HS-5 (cell line): ENCODE measurements around the gene MRRF.
A peak's percentile ranks its signal among the peaks of the same experiment; 100 is the strongest.

ENCODE experiments used
- DNase-seq: peaks from one replicate; pipeline ENCODE4 v3.0.0-alpha.2; 2012; ENCODE audit warnings: low read depth

The MRRF gene

DNA sequence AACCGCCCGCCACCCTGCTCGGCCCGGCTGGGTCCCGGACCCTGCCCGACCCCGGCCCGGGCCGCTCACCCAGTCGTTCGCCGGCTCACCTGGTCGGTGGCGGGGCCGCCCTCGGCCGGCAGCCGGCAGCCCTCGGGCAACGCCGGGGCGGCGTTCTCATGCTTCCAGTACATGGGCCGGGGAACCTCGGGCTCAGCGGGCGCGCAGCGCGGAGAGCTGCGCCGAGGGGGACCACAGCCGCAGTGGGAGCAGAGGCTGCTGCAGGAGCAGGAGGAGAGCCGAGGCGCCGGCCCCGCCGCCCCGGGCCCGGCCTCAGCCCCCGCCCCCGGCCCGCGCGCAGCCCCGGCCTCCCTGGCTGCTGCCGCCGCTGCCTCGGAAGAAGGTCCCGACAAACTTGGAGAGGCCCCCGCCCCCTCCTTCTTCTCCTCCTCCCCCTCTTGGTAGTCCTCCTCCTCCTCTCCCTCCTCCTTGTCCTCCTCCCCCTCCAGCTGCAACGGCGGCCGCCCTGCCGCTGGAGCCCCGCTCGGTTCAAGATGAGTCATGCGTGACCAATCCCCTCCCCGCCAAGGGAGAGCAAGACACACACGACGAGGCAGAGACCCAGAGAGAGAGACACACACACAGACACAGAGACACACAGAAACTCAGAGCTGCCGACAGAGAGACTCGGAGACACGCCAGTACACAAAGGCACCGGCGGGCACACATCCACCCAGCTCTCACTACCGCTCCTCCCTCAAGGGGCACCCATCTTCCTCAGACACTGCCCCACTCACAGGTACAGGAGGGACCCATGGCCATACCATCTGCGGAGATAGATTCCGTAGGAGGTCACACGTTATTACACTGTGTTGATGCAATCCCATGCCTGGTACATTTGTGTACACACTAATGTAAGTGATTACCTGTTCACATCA, 35.9 kb upstream of the MRRF start, which contains the start of gene LHX6:
Gene LHX6, minus strand, starts transcription at position 390 of the 917 bp plus-strand sequence. Its CDS starts 217 bp downstream, at position 173.
- no peak for DNase-seq

DNA sequence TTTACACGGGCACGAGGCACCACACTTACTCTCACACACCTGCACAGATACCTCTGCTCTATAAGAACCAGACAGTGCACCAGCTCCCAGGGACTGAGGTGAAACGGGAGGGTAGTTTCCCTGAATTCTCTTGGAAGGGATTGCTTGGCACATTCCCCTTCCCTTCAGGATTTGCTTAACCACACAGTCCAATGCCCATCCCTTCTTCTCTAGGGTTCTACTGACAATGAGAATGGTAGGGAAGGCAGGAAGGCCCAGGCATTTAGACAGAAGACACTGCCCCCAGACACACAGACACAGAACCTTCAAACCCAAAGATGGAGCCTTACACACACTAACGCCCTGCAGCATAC, 35.2 kb upstream of the MRRF start:
- DNase-seq = no peak

DNA sequence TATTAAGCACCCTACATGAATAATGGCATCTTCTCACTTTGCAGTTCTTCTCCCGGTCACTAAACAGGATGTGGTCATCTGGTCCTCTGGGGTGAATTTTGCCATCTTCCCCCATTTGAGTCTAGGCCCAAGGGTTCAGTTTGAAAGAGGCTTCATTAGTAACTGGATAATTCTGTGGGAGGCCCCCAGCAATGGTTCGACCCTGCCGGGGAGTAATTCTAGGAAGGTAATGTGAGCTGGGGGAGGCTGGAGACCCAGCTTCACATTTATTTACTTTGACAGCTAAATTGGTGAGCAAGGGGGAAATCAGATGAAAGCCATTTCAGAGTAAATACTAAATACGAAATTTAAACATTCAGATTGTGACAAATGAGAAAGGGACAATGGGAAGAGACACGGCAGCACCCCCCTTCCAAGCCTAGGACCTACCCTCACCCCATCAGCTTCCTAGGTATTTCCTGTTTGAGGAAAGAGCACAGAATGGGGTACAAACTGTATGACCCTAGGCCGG, 31.8 kb upstream of the MRRF start:
- no peak for DNase-seq

DNA sequence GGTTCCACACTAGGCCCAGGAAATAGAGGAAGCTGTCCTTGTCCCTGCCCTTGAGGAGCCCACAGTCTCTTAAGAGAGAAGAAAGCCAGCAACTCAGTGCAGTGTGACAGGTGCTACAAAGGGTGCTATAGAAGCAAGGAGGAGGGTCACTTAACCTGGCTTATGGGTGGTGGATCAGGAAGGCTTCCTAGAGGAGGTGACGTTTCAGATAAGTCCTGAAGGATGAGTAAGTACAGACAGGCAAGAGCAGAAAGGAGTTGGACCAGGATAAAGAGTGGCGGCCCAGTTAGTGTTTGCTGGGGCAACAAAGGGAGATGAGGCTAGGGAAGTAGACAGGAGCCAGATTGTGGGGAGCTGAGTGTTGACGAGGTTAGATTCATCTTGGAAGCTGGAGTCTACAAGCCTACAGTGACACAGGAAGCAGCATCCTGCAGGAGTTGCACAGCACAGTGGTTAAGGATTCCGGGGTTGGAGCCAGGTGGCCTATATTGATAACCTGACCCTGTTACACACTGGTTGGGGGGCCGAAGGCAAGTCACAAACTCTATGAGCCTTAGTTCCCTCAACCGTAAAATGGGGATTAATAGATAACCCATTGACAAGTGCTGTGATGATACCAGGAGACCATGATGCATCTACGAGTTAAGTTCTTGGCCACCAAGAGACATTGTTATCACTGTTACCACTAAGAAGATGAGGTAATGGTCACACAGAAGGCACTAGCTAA, 30.5 kb upstream of the MRRF start:
- DNase-seq = no peak

DNA sequence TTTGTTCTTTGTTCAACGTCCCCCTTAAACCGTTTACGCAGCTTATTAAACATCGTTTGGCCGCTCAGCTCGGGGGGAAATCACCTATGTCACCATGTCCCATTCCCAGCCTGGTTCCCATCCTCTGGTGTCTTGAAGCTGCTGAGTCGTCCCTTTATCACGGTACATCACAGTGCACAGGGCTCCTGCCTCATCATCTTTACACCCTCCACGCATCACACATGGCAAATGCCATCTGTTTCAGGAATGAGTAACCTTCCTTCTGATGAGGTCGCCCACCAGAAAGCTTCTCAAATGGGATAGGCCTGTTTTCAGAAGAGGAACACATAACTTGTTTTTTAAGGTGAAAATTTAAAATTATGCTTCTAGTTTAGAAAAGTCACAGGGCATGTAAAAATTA, 28.0 kb upstream of the MRRF start:
- DNase-seq = no peak

DNA sequence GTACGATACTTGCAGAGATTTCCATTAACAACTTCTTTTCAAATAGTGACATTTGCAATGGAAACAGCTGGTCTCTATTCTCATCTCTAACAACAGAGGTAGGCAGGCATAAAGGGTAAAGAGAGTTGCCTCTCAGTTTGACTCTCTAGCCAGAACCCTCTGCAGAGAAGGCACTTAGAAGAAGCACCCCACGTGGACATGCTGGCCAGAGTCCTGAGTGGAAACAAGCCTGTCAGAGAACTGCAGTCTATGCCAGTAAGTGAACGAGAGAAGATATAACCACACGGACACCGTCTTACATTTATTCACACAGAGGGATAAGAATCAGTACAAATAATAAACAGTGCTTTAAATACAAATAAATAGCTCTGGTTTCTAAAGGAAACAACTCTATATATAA, 25.0 kb upstream of the MRRF start:
- no peak for DNase-seq

DNA sequence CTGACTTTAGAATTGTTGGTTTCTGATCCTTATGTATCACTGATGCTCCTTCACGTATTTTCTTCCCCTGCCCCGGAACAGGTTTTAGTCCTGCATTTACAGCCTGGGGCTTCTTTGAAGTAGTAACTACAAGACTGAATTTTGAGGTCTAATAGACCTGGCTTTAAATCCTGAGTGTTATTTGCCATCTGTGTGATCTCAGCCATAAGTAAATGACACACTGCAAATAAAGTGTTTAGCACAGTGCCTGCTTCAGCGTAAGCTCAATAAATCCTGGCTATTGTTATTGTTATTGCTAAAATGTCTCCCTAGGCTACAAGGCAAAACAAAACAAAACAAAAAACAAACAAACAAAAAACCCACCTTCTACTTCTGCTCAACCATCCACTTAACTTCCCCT, 20.3 kb upstream of the MRRF start:
- no peak for DNase-seq

DNA sequence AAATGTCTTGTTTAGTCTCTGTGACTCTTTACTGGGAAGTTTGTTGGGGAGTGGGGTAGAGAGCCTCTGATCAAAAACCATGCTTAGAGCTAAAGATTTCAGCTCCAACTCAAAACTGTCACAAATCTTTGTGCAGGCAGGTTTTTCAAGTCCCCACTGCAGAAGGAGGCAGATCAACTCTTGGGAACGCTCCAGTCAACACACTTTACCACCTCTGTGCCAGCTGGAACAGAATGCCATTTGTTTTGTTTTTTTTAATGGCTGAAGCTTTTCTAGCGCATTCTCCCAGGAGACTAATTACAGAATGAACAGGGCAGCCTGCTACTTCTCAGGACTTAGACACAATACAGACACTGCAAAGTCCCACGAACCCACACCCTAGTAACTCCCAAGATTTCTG, 18.0 kb upstream of the MRRF start:
- DNase-seq = no peak

DNA sequence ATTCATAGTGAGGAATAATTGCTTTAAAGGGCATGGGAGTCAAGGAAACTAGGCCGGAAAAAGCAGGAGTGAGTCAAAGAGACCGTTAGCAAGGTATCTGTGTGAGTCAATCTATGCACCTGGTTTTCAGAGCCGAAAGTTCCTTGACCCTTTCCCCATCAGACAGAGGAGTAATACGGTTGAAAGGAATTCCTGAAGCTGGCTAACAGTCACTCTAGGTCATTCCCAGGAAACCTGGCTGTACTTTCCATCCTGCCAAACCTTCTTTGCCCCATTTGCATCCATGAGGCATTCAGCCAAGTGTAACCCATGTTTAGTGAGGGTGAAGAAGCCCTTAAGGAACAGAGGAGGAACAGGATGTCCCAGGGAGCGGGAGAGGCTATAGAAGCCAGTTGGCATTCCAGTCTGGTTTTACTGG, 16.2 kb upstream of the MRRF start:
- DNase-seq = no peak

DNA sequence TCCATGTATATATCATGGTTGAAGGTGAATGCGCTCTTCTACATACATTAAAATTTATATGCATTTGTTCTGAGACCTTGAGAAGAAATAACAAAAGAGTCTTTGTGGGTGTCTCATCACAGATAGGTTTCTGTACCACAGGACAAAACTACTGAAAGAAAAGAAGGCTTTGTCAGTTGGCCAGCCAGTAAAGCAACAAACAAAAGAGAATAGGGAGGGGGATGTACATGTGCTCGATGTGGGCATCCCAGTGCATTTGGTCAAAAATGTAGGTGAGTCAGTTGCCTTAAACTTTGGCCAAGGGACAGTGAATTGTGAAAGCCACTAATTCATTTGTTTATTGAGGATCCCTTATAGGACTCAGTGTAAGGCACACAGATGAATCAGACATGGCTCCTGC, 13.3 kb upstream of the MRRF start:
- DNase-seq = no peak

DNA sequence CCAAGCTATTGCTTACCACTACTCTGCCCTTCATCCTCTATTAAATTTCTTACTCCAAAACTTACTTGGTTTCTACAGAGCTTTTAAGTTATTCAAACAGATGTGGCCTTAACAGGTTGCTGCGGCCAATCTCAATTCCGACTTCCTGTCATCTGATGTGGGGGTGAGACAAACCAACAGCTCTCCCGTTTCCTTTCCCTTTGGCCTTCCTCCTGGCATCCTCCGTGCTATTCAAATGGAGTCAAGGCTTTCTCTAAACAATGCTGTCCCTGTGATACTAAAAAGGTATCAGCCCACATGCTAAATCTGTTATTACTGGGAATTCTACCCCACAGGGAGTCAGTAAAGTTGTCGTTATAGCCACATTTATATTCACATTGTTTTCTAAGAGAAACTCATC, 11.9 kb upstream of the MRRF start:
- no peak for DNase-seq

DNA sequence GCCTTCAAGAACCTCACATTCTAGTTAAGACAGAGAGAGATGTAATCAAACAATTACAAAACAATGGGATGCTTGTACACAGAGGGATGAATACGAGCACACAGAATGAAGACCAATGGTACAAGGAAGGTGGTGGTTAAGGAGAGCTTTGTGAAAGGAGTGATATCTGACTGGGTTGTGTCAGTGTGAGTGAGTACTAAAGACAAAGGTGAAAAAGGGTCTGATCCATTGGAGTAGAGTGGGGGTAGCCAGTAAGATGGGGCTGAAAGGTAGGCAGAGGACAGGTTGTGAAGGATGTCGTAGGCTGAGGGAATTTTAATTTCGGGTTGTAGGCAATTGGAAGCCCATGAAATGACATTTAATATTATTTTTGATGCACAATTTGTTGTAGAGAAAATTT, 9.9 kb upstream of the MRRF start:
- no peak for DNase-seq

DNA sequence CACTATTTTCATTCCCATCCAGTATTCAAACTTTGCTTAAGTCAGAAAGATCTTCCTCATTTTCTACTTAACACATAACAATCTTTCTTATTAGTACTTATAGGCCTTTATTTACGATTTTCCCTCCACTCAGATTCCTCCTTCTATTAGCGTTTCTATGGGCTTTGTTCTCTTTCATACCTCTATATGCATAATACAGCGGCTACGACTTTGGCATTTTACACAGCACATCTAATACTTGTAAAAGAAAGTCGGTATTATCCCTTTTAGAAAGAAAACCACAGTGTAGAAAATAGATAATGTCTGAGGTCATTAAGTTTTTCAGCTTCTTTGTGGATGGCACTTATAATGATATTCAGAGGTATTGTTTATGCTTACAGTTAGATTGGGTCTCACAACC, 8.5 kb upstream of the MRRF start:
- no peak for DNase-seq

DNA sequence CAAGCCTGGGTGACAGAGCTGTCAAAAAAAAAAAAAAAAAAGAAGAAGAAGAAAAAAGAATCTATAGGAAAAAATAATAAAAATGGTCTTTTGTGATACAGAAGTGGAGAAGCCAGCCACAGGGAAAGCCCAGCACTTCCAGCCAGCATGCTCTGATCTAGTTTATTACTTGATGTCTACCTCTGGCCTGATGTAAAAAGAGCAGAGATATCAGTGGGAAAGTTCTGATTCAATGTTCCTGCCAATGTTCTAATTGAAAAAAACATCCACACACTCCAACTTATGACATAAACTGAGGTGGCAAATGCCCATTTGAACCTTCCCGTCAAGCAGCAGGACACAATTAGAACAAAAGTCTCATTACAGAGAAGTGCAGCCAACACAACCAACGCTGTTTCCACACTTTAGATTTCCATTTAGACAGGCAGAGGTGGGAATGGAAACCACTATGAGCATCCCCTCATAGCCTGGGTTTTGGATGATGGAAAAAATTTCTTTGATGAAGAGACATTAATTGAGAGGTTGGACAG, 5.7 kb upstream of the MRRF start:
- no peak for DNase-seq

DNA sequence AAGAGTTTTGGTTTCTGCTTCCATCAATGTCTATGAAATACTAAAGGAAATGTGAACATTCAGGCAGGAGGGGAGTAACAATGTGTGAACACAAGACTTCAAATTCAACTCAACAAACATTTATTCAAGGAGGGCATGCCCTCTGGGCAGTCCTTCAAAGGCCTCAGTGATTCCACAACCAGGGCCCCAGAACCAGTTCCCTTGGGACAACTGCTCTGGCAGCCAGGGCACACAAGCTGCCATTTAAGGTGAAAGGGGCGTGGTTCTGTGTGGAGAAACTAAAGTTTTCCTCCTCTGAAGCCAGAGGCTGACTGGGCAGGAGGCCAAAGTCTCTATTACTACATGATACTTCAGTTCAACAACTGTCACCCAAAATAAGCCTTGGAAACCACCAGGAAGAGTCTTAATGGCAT, 3.2 kb upstream of the MRRF start:
- no peak for DNase-seq

DNA sequence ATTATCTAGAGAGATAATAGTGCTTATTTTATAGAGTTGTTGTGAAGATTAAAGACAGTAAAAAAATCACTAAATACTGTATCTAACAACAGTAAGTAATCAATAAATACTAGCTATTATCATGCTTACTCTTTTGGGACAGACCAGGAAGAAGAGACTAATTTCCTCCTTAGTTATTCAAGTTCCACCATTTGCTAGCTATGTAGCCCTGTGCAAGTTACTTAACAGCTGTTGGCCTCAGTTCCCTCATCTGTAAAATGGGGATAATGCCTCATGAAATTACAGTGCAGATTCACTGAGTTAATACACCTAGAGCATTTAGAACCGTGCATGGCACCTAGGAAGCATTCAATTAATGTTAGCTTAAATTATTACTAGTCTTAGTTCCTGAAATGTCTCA, 2.6 kb upstream of the MRRF start:
- no peak for DNase-seq

DNA sequence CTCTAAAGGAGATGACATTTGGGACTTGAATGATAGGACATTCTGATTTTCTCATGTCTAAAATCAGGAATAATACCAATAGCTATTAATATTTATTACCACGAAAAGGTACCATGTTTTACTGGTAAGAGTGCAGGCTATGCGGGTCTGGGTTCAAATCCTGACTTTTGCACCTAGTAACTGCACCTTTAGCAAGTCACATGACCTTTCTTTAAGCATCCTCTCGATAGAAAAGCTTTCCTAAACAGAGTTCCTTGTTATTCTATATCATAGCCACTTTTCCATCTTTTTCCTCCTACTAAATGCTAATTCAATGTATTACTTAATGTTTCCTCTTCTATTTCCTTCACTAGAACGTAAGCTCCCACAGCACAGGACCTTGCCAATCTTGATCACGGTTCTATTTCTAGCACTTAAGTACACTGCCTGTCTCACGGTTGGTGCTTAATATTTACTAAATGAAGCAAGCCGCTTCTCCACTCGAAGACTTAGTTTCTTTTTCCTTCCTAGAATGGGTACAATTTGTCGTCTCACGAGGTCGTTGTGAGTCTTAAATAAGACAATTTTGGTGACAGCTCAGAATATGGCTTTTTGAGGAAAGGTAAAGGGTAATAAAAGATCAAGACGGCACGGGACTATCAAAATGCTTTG, 858 bp upstream of the MRRF start:
- DNase-seq = no peak

DNA sequence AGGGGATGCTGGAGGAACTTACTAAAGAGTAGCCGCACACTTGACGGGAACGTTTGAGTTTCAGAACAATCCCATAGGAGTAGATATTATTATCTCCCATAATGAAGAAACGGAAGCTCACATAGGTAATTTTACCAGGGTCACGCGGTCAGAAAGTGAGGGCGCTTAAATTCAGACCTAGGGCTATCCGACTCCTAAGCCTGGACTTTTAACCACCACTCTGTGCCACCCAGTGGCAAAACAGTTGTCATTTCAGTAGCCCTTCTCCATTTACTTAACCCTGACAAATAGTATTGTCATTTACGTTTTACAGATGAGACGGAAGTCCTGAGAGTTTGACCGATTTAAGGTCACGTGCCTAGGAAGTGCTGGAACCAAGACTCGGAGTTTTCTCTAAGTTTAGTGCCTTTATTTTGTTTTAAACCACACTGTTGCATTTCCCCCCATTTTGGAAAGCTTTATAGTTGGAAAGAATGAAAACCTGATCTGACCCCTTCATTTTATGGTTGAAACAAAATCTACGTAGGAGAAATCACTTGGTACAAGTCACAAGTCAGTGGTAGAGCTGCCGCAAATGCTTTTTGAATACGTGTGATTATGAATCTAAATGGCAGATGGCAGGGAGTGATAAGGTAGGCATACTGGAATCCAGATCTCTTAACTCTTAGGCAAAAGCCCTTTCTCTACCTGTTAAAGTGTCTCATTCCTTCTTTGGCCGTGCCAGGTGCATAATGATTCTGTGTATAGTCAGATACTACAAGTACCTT, 650 bp downstream of the MRRF start:
- DNase-seq = peak; percentile 13

DNA sequence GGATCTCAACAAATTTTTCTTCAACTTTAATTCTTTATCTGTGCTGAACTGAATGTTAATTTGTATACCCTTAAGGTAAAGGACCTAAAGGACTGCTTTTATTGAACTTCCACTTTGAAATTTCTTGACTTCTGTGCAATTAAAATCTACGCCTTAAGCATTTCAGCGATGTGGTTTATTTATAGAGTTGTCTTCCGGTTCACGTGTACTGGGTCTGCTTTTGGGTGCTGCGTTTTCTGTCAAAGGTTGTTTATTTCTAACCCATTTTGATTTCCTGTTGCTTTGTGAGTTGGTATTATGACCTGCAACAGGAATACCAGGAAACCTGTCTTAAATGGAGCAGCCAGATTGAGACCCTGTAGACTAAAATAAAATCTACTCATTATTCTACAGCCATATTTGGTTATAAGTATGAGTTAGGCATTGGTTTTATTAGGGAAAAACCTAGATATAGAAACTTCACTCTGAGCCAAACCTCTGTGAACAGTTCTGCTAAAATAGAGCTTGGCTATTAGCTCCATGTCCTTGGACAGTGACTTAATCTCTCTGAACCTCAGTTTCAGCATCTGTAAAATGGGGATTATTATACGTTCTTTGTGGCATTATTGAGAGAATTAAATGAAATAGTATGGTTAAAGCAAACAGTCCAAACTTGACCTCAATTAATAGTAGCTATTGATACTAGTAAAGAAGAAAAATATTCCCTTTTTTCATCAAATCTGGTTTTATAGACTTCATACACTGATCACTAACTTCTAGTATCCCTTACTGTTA, 3.5 kb downstream of the MRRF start:
- DNase-seq = no peak

DNA sequence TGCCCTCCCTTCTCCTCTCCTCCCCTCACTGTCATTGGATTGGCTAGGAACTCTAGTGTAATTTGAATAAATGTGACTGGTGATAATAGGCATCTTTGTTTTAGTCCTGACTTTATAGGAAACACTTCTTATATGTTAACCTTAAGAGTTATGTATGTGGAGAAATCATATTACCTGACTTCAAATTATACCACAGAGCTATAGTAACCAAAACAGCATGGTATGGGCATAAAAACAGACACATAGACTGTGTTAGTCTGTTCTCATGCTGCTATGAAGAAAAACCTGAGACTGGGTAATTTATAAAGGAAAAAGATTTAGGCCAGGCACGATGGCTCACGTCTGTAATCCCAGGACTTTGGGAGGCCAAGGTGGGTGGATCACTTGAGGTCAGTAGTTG, 9.4 kb downstream of the MRRF start:
- DNase-seq = no peak

DNA sequence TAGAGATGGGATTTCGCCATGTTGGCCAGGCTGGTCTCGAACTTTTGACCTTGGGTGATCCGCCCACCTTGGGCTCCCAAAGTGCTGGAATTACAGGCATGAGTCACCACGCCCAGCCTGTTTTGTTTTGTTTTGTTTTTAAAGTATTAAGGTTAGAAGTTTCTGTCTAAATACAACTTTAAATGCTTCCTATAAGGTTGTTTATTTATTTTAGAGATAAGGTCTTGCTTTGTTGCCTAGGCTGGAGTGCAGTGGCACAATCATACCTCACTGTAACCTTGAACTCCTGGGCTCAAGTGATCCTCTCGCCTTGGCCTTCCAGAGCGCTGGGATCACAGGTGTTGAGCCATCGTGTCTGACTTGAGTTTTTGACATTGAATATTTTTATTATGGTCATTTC, 11.4 kb downstream of the MRRF start:
- no peak for DNase-seq
